Activated CD4-positive, CD25-positive, alpha-beta regulatory T cell treated with anti-CD3 and anti-CD28 coated beads, Interleukin-2, amount 50 U/mL, for 16 hours (primary cell): ENCODE data around the gene MAP3K14.

Experiments used
- DNase-seq: peaks from one replicate; pipeline ENCODE4 v3.0.0-alpha.2; 2020; ENCODE audit warnings: low read depth, low spot score

The MAP3K14 gene

DNA sequence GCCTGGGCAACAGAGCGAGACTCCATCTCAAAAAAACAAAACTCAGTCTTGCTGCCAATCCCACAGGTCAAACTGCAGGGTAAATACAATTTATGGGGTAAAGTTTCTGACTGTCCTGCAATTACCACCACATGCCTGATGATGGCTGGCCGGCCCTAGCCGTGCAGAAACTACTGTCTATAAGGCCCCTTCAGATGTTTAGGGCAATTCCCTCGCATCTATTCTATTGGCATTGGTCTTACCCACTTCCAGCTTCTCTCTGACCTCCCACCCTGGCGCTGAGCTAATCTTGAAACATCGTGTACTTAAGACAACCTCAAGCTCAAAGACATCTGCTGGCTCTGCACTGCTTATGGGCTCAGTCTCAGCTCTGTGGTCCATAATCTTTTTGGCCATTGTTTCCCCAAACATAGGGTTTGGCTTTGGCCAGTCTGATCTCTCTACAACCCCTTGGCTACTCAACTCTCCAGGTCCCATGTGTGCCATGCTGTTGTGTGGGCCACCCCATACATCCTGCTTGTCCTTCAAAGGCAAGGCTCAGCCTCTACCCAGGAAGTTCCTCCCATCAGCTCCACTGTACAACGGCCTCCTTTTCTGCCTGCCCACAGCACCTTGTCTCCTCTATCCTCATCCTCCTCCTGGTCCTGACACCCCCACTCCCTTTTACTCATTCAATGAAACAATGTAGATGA, 16.6 kb downstream of the MAP3K14 start:
- no peak for DNase-seq

DNA sequence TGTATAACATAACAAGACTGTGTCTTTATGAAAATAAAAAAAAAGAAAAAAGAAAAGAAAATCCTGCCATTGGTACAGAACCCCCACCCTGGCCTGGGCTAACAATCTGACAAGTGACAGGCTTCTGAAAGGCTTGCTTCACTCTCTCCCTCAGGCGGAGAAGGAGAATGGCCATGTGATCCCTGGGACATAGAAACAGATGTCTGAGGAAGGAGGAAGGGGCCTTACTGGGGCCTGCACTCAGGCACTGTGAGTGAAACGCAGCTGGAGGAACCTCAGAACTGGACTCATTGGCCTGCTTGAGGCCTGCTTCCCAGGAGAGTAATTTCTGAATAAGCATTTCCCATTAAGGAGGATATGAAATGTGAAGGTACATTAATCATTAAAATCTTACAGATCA, 17.5 kb downstream of the MAP3K14 start:
- no peak for DNase-seq

DNA sequence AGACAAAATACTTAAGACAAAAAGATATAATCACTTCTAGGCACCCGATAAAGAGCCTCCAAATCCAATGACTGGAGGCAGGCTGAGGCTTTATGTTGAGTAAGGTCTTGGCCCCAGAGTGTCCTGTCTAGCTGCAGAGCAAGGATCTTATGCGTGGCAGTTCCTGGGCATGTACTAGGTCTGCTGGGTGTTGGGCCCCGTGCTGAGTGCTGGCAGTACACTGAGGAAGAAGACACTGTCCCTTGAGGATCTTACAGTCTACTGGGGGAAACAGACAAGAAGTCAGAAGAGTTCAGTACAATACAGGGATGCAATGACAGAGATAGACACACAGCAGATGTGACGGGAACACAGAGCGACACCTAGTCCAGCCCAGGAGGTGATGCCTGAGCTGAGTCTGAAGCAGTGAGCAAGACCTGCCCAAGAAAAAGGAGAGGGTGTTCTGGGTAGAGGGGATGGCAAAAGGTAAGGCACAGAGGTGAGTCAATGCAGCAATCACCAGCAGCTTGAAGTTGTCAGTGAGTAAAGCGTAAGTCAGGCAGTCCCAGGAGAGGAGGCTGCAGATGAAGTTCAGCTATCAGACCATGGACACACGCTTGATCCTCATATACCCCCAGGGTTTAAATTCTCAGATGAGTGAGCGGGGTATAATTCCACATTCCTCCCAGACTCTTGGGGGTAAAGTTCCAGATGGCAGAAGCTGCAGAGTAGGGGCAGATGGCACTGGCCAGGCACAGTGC, 18.1 kb downstream of the MAP3K14 start:
- no peak for DNase-seq

DNA sequence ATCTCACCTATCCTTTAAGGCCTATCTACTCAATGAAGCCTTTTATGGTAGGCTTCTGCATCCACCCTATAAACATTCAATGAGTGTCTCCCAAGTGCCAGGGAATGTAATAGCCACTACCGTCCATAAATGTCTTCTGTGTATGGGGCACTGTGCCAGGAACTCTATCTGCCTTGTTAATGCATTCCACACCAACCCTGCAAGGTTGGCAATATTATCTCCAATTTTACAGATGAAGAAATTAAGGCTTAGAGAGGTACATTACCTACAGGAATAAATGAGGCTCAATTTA, 20.0 kb downstream of the MAP3K14 start:
- no peak for DNase-seq

DNA sequence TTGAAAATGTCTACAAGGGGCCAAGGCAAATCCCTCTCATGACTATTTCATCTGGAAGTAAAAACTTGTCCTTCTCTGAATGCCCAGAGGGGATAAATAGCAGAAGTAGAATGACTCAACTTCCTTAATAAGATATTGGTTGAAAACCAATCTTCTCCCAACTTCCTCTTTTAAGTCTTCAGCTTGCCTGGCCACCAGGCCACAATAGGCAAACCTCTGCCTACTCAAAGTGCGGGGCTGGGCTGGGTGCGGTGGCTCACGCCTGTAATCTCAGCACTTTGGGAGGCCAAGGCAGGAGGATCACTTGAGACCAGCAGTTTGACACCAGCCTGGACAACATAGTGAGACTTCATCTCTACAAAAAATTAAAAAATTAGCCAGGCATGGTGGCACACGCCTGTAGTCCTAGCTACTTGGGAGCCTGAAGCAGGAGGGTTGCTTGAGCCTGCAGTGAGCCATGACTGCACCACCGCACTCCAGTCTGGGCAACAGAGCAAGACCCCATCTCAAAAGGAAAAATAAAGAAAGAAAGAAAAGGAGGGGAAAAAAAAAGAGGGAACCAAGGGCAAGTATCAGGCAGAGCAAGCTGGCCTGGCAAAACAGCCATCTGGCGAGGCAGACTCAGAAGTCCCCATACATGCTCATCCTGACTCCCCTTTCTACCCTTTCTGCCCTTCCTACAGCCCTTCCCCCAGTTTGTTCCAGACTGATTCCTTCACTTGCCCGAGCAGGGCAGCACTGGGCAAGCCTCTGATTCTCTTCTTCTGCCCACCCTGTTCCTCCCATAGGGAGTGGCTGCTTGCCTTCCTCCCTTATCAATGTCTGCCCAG, 20.6 kb downstream of the MAP3K14 start:
- no peak for DNase-seq

DNA sequence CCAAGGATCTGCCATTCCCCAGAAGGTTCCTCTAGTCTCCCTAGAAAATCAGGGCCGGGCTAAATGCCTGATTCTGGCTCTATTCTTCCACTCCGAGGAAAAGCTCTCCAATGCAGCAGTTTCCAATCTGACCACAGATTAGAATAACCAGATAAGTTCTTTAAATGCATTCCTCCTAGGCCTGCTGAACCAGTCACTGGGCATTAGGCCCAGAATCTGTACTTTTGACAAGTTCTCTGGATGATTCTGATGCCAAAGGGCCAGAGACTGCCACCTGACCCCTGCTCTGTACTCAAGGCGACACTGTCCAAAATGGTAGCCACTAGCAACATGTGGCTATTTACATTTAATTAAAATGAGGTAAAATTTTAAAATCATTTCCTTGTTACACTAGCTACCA, 22.3 kb downstream of the MAP3K14 start:
- DNase-seq, result no peak

DNA sequence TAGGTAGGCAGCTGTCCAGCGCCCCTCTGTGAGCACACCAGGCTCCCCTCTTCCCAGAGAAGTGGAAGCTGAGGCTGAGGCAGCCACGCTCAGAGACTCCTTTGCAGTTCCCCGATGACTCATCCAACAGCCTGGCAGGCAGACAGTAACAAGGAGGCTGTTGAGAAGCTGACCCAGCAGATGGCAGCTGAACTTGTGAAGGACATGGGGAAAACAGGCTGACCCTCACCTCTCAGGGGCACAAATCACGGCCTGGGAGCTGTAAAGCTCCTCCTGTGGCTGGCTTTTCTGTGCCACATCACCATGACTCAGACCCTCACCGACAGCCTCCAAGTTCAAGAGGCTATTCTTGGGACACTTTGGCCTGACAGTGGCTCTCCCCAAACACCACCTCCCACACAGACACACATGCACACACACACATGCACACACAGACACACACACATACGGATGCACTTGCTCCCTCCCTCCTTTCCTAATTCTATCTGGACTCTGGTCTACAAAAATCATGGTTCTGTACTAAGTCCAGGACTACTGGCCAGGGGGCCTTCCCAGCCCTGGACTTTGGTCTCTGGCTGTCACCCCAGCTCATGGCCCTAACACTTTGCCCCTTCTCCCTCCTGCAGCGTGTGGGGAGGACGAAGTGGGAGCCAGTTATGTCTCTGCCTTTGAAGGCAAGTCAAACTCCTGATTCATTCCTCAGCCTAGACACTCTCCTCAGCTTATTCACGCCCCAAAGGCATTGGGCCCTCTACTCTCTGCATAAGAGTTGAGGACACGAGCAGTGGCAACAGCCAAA, 23.2 kb downstream of the MAP3K14 start:
- DNase-seq, result no peak

DNA sequence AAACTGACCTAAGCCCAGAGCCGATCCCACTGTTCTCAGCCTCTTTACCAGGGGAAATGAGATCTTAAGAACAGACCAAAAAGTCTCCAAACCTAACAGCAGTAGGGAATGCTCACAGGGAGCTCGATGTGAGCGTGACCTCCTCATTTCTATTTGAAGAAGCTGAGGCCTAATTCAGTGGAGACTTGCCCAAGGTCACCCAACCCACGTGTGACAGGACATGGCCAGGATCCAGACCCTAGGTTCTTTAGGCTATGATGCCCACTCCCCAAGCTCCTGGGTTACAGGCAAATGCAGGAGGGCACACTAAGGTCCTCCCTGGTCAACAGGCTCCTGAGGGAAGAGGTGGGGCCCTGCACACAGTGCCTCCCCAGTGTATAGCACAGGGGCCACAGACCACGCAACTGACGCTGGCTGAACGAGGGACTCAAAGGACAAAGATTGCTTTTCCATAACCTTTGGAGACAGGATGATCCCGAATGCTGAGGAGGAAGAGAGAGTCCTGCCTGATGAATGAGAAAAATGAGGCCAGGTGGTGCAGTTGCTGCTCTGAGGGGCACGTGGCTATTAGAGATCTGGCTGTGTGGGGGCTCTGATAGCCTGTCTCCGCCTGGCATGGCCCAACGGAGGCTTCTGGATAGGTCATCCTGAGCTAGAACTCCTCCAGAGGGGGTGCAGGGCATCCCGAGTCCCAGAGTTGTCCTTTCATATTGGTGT, 24.0 kb downstream of the MAP3K14 start:
- no peak for DNase-seq

DNA sequence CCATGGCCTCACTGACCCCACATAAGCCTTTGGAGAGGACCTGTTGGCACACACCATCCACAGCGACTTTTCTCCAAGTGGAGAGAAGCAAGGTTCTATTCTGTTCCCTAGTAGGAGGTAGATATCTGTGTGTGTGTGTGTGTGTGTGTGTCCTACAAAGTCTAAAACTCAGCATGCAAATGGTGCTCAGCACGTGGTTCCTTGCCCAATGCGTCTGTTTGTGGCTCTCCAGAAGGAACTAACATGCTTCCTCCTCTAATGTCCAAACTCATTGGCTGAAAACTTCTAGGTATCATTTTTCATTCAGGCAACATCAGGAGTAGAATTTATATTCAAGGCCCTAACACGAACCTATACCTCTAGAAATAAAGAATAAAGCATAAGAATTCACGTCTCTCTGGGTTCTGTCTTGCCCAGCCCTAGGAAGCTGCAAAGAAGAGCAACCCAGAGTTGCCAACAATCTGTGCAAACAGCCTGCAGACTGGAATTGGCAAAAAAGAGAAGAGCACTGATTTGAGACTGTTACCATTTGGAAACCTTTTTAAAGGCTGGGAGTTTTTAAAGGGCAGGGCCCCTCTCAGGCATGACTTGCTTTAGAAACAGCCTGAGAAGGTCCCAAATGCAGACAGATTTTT, 25.5 kb downstream of the MAP3K14 start:
- DNase-seq, result no peak

DNA sequence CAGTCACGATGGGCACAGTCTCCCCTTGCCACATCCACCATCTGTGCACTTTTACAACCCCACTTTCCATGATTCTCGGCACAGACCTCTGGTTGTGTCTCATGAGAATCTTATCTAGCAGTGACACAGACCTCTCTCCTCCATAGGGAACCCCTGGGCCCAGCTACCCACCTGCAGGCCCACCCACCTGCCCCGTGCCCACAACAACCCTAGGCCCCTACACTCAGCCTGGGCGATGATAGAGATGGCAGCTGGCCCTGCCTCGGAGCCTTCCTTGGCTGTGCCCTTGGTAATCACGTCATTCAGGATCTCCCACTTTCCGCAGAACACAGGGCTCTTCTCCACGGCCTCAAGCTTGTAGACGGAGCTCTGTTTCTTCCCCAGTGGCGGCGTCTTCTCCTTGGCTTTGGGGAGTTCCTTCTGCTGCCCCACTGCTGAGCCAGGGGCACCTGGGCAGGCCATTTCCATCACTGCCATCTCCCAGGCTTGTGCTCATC, 26.5 kb downstream of the MAP3K14 start:
- DNase-seq, result no peak

DNA sequence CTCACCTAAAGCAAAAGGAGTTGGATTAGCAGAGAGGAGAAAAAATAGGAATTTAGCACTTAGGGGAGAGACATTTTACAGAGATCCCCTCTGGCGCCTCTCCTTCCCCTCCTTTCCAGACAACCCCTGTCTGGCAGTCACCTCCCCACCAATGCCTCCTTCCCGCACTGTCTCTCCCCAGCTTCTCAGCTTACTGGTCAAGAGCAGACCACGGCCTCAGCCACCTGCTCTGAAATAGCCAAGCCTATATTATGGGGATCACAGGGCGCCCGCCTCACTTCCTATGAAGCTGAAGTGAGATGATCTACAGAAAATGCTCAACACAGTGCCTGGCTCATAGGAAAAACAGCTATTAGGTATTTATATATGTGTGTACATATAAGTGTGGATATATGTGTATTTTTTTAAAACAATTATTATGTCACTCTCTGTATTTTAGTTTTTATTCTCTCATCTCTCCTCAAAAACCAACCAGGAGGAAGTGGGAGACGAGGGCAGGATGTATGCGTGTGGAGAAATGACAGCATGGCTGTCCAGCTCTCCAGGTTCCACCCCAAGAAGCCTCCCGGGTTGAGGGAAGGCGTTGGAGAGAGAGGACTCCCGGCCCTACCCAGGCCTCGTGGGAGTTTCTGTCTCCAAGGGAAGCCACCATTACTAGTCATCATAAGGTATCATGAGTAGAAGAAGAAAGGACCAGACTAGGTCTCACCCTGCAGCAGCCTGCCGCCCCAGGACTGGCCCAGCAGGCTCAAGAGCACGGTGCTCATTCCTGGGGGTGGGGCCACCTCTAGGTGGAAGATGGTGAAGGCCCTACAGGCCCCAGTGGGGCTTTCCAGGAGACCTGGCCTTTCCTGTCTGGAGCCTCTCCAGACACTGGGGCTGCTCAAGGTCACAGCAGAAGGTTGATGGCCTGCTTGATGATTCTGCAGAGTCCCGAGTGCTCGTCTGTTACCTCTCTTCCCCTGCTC, 27.2 kb downstream of the MAP3K14 start:
- no peak for DNase-seq

DNA sequence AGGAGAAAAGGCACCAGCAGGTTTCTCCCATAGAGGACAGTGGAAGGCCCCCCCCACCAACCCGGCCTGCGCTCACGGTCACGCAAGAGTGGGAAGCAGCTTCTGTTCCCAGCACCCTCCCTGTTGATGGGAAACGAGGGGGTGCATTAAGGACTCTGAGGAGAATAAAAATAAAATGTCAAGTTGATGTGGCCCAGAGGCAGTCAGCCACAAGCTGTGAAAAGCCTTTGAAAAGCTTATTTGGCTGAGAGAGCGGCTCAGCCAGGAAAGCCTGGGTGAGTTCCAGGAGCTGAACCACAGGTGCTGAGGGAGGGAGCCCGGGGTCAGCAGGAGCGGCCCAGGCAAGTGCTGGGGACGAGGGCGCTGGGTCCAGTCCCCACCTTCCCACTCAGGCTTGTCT, 28.0 kb downstream of the MAP3K14 start:
- DNase-seq, result no peak

DNA sequence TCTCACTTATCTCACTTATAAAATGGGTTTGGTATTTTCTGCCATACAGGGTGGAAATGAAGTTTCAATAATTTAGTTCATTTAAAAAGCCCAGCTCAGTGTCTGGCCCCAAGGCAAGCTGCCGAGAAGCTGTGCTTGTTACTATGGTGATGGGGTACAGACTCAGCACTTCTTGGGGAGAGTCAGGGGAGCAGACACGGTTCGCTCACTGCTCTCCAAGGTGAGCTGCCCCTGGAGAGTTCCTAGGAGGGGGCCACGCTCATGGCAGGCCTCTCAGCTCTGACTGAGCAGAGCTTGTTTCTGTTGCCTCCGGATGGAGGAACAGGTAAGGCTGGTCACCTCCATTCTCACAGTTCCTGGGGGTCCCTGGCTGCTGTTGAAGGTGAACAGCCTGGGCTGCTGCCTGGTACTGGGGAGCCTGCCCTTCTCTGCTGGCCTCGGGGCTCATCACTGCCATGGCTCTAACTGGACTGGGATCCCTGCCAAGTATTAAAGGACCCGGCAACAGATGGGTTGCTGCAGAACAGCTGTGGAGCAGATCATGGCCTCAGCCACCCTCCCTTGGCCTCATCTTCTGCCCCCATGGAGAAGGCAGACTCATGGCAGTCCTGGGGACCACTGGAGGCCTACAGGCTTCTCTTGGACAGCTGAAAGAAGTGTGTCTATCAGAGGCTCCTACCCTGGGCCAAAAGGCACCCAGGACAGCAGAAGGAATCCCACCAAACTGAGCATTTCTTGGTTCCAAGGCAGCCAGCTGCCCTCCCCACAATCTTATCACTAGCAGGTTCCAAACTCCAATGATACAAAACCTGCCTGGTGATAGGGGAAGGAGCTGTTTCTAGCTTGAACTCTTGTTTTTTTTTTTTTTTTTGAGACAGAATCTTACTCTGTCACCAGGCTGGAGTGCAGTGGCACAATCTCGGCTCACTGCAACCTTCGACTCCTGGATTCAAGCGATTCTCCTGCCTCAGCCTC, 29.0 kb downstream of the MAP3K14 start:
- no peak for DNase-seq

DNA sequence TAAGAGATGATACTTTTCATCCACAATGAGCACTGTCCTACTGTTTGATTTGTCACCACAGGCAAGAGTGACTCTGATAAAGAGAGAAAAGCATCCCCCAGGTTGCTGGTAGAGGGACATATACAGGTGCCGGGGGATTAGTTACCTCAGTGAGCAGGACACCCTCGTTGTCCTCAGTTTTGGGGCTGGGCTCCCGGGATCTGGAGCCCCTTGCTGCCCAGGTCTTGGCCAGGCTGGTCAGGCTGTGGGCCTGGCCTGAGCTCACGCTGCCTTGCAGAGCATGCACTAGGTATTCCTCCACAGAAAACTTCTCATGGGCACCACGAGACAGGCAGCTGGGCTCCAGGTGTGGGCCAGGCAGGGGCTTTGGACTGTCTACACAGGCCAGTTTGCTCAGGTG, 30.5 kb downstream of the MAP3K14 start:
- no peak for DNase-seq

DNA sequence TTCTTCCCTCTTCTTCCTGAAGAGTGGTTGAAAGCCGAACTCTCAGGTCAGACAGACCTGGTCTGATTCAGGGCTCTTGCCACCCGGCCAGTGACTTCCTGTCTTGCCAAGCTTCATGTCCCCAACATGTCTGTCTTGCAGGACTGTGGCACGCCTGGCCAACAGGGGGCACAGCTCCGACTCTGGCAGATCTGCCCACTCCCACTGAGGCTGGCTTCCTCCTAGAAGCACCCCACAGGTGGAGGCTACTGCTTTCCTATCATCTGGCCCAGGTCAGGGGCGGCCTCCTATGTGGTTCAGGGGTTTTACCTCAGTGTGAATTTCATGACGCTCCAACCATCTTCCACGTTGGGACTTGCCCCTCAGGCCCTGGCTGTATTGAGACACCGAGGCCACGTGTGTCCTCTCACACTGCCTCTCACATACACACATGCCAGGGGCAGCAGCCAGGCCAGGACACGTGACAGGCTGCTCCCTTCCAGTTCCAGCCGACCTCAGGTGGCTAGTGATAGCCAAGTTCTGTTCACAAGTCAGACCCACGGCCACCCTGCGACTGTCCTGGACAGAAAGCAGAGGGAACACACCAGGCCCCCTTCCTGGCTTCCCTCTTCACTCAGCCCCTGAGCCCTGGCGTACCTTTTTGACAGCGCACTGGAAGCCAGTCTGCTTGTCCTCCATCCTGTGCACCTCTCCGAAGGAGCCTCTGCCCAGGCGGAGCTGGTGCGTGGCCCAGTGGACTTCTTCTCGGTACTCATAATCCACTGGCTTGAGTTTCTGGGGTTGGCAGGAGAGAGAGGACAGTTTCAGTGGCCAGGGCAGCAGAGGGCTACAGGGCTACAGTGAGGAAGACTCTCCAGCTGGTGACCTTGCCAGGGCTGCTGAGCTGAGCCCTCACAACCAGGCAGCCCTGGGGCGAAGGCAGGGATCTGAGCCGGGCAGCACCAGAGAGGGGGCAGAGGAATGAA, 32.4 kb downstream of the MAP3K14 start:
- DNase-seq, result no peak

DNA sequence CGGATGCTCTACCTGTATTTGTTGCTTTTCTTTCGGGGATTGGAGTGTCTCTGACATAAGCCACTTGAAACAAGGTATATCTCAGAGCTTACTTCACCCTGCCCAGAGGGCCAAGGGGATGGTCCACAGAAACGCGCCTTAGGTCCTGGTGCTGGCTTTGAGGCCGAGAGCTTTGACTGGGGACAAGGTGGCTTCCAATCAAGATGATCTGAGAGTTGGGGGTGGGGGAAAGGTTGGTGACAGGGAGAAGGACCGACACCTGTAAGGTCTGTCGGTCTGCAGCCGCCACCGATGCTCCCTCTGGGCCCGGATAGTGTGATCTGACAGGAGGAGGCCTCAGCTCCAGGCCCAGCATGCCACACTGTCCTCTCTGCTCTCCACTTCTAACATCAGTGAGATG, 33.1 kb downstream of the MAP3K14 start:
- DNase-seq, result no peak
